T-helper 1 cell (primary cell): Measurements from ENCODE around the gene CAMLG.
"Not testable (repeated sequence)": the region's sequence is repeated elsewhere in the genome, so short reads cannot be mapped to it uniquely, and the experiment has no call there.

Experiments
- DNase-seq, 5 donors: peaks; one replicate each; pipeline ENCODE4 v3.0.0-alpha.2; 2012 to 2020
- total RNA-seq, 4 donors: gene quantifications; one replicate each; lab custom pipeline; 2026; lab: John Stamatoyannopoulos, UW

Gene CAMLG
- 57.8 to 121 (median 76.7) reads per million in 4 donors for total RNA-seq

DNA sequence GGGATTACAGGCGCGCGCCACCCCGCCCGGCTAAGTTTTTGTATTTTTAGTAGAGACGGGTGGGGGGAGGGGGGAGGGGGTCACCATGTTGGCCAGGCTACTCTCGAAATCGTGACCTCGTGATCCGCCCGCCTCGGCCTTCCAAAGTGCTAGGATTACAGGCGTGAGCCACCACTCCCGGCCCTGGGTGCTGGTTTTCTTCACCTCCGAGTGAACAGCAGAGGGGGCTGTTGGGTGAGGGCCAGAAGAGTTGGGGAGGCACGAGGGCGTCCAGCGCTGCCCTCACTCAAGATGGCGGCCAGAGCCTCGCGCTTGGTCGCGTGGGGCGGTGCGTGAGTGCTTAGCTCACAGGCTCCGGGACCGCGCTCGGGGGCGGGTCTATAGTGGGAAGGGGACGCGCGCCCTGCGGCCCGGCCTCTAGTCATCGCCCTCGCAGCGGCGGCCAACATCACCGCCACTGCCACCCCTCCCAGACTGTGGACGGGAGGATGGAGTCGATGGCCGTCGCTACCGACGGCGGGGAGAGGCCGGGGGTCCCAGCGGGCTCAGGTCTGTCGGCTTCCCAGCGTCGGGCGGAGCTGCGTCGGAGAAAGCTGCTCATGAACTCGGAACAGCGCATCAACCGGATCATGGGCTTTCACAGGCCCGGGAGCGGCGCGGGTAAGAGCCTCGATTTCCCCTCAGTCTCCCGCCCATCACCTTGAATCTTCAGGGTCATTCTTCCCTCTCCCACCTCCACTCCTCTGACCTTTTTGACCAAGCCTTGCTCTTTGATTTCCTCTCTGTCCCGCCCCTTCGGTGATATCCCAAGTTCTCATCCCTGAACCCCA, at the start of gene CAMLG:
CAMLG (plus strand) TSS at position 416 of the 830 bp plus-strand sequence; CDS start at position 489, 73 bp downstream.
- DNase-seq = peak; percentile 95 to 99 (median 97)

DNA sequence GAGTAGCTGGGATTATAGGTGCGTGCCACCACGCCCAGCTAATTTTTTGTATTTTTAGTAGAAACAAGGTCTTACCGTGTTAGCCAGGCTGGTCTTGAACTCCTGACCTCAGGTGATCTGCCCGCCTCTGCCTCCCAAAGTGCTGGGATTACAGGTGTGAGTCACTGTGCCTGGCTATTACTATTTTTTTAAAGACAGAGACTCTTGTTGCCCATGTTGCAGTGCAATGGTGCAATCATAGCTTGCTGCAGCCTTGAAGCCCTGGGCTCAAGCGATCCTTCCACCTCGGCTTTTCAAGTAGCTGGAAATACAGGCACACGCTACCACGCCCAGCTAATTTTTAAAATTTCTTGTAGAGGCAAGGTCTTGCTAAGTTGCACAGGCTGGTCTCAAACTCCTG, 48.2 kb upstream of the CAMLG start:
- not testable (repeated sequence) for DNase-seq

DNA sequence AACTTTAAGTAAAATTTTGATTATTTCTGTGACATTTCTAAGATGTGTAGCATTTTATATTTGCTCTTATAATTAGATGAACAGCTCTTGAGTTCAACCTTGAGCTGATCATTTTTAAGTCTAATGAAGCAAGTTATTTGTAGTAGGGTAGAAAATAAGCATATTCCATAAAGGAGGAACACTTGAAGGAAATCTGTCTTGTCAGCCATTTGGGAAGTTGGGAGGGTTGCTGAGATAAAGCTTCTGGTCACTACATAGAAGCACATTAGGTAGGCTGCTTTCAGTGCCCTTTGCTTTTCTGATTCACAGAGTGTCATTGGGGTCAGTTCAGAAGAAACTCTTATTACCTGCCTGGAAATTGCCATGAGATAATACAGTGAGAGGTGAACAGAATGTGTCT, 45.6 kb upstream of the CAMLG start:
- no peak for DNase-seq

DNA sequence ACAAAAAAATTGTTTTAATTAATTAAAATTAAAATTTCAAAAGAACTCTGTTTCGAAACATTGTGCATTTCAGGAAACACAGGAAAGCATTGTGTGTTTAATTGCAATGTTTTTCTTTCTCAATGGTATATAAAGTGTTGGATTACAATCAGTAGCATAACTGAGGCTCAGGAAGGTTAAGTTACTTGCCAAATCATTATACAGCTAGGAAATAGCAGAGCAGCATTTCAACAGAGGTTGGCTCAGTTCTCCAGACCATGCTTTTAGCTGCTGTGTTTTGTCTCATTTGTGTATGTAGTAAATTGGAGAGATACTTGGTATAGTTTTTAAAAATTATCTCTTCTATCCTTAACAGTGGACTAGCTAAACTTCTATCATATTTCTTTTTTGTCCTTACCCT, 30.0 kb upstream of the CAMLG start:
- DNase-seq = no peak

DNA sequence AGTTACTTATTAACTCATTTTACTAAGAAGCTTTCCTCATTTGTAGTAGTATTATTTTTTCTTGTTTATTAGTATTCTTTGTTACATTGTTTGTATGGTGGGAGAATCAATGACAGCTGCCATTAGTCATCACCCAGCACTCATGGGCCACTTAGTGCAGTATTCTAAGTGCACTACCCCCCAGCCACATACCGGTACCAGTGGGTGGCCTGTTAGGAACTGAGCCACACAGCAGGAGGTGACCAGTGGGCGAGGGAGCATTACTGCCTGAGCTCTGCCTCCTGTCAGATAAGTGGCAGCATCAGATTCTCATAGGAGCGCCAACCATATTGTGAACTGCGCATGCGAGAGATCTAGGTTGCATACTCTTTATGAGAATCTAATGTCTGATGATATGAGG, 24.2 kb upstream of the CAMLG start:
- no peak for DNase-seq

DNA sequence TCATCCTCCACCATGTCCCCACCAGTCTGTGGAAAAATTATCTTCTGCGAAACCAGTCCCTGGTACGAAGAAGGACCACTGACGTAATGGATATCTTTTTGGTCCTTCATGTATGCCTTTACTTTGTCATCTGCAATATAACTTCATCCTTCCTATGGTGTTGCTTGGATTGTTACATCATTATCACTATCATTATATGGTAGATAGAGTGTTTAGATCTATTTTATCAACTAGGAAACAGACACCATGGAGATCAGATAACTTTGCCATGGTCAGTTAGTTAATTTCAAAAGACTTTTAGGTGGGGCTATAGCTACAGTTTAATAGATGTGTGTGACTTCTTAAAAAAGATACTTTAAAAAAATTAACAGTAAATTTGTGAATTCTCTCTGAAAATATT, 23.8 kb upstream of the CAMLG start:
- no peak for DNase-seq

DNA sequence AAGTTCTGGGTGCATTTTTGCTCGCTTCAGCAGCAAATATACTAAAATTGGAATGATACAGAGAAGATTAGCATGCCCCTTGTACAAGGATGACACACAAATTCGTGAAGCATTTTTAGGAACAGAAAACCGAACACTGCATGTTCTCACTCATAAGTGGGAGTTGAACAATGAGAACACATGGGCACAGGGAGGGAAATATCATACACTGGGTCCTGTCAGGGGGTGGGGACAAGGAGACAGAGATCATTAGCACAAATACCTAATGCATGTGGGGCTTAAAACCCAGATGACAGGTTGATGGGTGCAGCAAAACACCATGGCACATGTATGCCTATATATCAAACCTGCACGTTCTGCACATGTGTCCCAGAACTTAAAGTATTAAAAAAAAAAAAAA, 22.9 kb upstream of the CAMLG start:
- not testable (repeated sequence) for DNase-seq

DNA sequence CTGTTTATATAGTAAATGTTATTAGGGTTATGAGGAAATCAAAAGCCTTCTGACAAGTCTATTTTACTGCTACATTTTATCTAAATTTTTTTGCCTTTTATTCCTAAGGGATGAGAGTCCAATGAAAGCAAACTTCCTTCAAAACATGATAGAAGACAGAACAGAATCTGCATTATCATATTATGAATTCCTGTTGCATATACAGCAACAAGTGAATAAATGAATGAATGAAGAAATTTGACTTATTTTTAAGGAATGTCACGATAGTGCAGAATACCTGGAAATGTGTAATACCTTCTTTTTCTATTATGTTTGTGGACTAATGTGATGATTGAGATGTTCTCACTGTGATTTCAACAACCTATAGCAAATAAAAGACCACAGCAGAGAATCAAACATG, 13.5 kb upstream of the CAMLG start:
- no peak for DNase-seq

DNA sequence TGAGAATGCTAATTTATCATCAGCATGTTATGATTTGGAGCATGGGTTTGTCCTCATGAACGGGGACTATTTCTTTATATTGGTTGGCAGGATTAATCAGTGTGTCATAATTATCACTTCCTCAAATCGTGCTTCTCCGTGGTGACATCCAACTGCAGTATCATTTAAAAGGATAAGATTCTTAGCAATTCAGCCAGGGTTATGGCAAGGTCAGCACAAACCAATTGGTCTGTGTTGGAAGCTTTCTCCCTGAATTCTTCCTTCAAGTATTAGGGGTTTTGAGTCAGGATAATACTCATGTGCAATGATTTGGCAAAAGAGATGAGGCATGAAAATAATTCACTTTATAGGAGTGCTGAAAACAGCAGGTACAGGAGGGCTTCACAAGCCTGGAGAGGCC, 5.5 kb upstream of the CAMLG start:
- DNase-seq = no peak

DNA sequence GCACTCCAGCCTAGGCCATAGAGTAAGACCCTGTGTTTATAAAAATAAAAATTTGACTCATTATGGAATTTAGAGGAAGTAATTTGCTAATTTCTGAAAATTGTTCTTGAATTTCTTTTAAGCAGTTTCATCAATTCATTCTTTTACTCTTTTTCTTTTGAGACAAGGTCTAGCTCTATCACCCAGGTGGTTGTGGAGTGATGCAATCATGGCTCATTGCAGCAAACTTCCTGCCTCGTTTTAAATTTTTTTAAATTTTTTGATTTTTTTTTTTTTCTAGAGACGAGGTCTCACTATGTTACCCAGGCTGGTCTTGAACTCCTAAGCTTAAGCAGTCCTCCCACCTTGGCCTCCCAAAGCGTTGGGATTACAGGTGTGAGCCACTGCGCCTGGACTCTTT, 3.1 kb upstream of the CAMLG start:
- DNase-seq = peak in 1 of 5 donors; percentile 44

DNA sequence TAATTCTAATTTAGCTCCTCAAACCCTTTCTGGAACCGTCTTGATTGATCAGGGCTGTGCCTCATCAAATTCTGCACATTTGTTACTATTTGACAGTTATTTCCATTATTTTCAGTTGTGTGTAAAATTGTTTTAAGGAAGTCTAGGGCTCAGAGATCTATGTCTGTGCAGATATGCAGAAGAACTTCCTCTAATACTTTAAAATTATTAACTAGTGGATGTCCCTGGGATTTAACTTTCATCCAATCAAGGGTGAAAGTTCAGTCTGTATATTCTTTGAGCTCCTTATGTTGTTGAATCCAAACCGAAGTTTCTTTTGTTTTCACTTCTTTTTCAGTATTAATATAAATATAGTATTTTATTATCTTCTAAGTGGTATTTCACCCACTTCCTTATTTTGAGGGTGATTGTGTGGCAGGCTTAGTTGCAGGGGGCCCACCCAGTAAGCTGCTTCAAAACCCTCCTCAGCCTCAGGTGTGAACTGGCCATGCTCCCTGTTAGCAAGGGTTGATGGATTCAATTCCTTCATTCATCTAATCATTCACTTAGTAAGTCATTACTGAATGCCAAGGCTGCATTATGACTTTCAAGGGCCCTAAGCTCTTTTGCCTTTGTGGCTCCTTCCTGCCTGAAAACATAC, 2.1 kb upstream of the CAMLG start:
- no peak for DNase-seq

DNA sequence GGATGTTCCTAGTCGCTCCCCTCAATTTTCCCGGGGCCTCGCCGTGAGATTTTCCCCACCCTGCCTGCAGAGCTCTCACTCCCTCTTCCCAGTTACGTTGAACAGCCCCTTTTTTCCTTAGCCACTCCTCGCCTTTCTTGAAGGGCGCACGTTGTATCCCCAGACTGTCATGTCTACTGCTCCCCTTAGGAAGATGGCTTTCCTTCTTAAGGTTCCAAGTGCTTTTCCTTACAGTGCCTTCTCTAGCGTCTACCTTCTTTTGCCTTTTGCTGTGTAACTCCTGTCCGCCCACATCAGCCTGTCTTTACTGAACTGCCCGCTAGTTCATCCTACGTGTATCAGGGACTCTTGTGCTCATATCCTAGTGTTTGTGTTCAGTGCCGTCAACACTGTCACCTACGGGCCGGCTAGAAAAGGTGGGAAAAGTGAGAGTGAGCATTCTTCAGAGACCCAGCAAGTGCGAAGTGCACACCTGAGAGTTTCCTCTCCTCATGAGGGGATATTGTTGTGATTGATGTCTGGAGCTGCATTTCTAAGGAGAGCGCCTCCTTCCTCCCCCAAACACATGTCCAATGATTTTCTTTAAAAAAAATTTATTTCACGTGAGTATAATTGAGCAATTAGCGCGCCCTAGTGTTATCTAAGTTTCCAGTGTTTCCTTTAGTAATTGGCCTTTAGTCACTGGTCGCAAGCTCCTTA, 764 bp downstream of the CAMLG start:
- DNase-seq = peak in 3 of 5 donors; percentile 16 to 45 (median 18)

DNA sequence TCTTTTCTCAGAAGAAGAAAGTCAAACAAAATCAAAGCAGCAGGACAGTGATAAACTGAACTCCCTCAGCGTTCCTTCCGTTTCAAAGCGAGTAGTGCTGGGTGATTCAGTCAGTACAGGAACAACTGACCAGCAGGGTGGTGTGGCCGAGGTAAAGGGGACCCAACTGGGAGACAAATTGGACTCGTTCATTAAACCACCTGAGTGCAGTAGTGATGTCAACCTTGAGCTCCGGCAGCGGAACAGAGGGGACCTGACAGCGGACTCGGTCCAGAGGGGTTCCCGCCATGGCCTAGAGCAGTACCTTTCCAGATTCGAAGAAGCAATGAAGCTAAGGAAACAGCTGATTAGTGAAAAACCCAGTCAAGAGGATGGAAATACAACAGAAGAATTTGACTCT, 2.7 kb downstream of the CAMLG start:
- no peak for DNase-seq

DNA sequence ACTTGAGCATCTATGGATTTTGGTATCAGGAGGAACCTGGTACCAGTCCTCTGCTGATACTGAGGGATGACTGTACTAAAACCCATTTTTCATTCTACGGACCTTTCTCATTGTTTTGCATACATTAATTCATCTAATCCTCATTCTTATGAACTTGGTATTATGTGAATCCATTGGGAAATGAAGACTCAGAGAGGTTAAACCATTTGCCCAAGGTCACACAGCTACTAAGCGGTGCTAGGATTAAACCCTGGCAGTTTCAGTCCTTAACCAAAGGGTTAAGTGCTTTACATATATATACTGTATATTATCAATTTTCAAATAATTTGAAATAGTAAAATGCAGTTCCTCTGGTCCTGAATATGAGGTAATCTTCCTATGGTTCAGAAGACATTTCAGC, 3.8 kb downstream of the CAMLG start:
- DNase-seq = no peak

DNA sequence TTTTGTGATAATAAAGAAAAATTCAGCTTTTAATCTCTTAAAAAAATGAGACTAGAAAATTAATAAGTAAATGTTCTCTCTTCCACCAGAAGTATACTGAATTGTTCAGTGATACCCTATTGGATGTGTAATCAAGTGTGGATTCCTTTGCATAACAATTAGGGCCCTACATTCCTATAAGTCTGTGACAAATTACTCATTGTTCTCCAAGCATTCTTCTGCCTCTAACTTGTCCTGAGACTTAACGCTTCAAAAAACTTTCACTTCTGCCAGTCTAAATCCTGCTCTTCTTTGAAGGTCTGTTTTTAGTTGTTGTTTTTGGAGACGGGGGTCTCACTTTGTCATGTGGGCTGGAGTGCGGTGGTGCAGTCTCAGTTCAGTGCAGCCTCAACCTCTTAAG, 11.1 kb downstream of the CAMLG start:
- DNase-seq = no peak

DNA sequence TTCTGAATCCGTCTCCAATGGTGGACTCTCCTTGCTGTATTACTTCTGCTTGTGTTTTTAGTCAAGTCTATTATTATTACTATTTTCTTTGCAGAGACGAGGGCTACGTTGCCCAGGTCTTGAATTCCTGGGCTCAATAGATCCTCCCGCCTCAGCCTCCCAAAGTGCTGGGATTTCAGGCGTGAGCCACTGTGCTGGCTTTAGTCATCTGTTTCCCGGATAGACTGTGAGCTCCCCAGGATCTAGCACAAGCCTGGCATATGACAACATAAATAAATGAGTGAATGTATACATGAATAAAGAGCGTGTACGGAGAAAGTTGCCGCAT, 19.8 kb downstream of the CAMLG start:
- DNase-seq = no peak

DNA sequence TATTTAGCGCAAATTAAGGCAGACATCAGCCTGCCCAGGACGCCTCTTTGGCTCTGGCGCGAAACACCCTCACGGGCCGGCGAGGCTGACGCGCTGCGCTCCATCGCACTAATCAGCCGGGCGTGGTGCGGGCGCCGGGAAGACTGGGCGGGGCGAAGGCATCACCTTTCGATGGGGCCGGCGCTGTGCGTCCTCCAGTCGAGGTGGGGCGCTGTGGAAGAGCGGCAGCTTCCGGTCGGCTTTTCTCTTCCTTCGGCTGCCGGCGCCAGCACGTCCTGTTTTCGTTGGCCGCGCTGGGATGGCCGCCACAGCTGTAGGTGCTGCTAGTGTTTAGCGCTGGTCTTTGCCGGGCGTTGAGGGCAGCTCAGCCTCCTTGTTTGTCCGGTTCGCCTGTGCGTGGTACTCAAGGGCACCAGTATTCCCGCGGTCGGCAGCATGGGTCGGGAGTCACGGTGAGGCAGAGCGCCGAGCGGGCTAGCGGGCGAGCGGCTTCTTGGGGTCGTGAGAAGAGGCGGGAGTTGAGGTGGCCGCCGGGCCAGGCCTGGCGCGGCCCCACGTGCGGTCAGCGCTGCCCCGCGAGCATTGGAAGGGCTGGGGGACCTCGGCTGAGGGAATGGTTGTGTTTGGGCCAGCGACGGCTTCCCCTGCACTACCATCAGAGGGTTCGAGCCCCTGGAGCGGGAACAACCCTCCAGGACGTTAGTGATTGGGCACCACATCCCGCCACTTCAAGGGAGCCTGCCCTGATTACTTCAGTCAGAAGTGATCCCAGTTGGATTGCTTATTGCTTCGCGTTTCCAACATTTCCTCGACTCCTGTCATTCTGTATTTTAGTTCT, 20.4 kb downstream of the CAMLG start, which contains the start of gene DDX46:
DDX46 (plus strand) TSS at position 276 of the 838 bp plus-strand sequence; CDS start at position 436, 160 bp downstream.
- peak; percentile 87 to 94 (median 90) for DNase-seq

DNA sequence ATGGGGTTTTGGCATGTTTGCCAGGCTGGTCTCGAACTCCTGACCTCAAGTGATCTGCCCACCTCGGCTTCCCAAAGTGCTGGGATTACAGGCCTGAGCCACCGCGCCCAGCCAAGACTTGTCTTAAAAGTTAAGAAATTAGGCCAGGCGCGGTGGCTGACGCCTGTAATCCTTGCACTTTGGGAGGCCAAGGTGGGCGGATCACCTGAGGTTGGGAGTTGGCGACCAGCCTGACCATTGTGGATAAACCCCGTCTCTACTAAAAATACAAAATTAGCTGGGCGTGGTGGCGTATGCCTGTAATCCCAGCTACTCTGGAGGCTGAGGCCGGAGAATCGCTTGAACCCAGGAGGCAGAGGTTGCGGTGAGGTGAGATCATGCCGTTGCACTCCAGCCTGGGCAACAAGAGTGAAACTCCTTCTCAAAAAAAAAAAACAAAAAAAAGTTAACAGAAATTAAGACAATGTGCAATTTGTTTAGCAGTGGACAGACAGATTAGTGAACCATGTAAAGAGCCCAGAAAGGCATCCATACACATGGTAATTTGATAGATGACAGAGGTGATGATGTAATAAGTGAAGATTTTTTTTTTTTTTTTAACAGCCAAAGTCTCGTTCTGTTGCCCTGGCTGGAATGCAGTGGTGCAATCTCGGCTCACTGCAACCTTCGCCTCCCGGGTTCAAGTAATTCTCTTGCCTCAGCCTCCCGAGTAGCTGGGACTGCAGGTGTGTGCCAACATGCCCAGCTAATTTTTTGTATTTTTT, 29.4 kb downstream of the CAMLG start:
- DNase-seq = not testable (repeated sequence)

DNA sequence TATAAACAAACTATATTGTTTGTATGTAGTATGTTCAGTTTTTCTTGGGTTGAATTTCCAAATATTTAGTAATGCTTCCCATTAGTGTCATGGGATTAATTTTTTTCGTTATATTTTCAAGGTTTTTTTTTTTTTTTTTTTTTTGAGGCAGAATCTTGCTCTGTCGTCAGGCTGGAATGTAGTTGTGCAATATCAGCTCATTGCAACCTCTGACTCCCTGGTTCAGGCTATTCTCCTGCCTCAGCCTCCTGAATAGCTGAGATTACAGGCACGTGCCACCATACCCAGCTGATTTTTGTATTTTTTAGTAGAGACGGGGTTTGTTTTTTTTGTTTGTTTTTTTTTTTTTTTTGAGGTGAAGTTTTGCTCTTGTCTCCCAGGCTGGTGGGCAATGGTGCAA, 30.9 kb downstream of the CAMLG start:
- DNase-seq = no peak

DNA sequence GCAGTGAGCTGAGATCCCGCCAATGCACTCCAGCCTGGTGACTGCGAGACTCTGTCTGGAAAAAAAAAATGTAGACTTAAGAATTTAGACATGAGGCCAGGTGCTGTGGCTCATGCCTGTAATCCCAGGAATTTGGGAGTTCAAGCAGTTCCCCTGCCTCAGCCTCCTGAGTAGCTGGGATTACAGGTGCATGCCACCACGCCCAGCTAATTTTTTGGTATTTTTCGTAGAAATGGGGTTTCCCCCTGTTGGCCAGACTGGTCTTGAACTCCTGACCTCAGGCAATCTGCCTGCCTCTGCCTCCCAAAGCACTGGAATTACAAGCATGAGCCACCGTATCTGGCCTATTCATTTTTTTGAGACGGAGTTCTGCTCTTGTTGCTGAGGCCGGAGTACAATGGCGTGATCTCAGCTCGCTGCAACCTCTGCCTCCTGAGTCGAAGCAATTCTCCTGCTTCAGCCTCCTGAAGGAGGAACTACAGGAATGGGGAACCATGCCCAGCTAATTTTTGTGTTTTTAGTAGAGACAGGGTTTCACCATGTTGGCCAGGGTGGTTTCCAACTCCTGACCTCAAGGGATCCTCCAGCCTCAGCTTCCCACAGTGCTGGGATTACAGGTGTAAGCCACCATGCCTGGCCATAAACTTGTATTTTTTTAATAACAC, 34.2 kb downstream of the CAMLG start:
- DNase-seq = no peak

DNA sequence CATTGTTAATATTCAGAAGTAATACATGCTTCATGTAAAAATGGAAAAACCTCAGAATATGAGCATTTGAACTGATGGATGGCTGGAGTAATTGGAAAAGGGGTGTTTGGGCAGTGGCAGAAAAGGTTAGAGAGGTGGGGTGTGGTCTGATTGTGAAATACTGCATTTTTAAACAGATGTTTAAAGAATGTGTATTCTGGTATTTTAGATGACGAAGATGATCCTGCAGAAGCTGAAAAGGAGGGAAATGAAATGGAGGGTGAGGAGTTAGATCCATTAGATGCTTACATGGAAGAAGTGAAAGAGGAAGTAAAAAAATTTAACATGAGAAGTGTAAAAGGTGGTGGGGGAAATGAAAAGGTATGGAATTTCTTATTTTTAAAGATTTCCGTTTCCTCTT, 39.0 kb downstream of the CAMLG start:
- no peak for DNase-seq
